PFSK-1 (cell line): ENCODE results near the gene OSBPL9.

ENCODE experiments used
- TAF1 ChIP-seq: IDR thresholded peaks from 2 replicates; pipeline ENCODE4 v1.6.1; 2012; ENCODE audit warnings: low read length, control low read depth, borderline replicate concordance; ENCODE audit not compliant: insufficient read depth
- TF ChIP-seq, protein P1 (sequence below), 2 experiments: IDR thresholded peaks; 2 replicates each; pipeline versions ENCODE4 v1.6.1 to v1.8.0; 2011 to 2012; ENCODE audit warnings: low read depth in 2 of 2, low read length in 2 of 2, control low read depth in 1 of 2, inconsistent platforms in 1 of 2, mild to moderate bottlenecking in 1 of 2, moderate library complexity in 1 of 2; ENCODE audit not compliant: insufficient read depth in 1 of 2

DNA sequence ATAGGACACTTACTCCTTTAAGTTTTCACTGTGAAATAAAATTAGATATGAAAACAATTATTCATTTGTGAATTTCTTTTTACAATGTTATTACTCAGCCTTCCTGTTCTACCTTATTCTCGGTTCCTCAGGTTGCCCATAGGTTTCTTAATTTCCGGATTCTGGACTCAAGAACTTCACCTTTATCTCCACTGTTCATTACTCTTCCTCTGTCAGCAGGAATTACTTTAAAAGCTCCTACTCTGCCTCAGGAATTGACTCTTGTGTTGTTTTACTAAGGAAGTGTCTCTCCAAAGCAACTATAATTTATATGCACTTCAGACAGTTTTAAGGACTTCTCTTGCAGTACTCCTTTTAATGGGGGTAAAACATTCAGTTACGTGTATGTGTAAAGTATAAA is 123.8 kb downstream of the OSBPL9 start:
- TF ChIP-seq, protein P1, sequence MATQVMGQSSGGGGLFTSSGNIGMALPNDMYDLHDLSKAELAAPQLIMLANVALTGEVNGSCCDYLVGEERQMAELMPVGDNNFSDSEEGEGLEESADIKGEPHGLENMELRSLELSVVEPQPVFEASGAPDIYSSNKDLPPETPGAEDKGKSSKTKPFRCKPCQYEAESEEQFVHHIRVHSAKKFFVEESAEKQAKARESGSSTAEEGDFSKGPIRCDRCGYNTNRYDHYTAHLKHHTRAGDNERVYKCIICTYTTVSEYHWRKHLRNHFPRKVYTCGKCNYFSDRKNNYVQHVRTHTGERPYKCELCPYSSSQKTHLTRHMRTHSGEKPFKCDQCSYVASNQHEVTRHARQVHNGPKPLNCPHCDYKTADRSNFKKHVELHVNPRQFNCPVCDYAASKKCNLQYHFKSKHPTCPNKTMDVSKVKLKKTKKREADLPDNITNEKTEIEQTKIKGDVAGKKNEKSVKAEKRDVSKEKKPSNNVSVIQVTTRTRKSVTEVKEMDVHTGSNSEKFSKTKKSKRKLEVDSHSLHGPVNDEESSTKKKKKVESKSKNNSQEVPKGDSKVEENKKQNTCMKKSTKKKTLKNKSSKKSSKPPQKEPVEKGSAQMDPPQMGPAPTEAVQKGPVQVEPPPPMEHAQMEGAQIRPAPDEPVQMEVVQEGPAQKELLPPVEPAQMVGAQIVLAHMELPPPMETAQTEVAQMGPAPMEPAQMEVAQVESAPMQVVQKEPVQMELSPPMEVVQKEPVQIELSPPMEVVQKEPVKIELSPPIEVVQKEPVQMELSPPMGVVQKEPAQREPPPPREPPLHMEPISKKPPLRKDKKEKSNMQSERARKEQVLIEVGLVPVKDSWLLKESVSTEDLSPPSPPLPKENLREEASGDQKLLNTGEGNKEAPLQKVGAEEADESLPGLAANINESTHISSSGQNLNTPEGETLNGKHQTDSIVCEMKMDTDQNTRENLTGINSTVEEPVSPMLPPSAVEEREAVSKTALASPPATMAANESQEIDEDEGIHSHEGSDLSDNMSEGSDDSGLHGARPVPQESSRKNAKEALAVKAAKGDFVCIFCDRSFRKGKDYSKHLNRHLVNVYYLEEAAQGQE (IDR thresholded peaks at IDR 0.05; ENCODE audit: insufficient read depth in 1 of 2, low read depth in 2 of 2, low read length in 2 of 2): no peak
- TF ChIP-seq TAF1: no peak
